ENCODE results near the gene ZNF835. TPM values are rescaled to one million over a fixed set of nuclear protein-coding genes. Genes with fewer than 3 reads are reported as not detected.

The ZNF835 gene
- total RNA-seq, 4 donors from 2014 or later, result 0.18 to 3.9 (median 0.87) TPM

GRCh38 chr19:56633021-56633420, 38.5 kb downstream of the ZNF835 start:
- Histone ChIP-seq H3K4me1 (no peaks in the 10 kb centered on the region), H3K4me3 (no peak overlapping the region), H3K27ac (no peak overlapping the region), H3K36me3 (no peaks in the 10 kb centered on the region), H3K27me3 (no peaks in the 10 kb centered on the region), H3K9me3 (peaks cover 0 to 91% (median 37%) of the 10 kb centered on the region in 3 donors)
- intact Hi-C loops (cut with DNase I), result no loop called here
- 7 to 27% methylated on average over 1 of the region's 1 CpG for WGBS, 2 donors
- no peak for DNase-seq
- TF ChIP-seq CTCF (IDR thresholded peaks at IDR 0.05) (no peak), POLR2A (IDR thresholded peaks at IDR 0.05) (no peak)

GRCh38 chr19:56625708-56626107, 45.8 kb downstream of the ZNF835 start:
- WGBS, 2 donors, result 97 to 99% methylated on average over 3 to 9 of the region's 9 CpGs
- no peak for DNase-seq
- intact Hi-C loops (cut with DNase I), result no loop called here
- Histone ChIP-seq H3K36me3 (peaks cover 15 to 51% (median 20%) of the 10 kb centered on the region in 3 donors), H3K27ac (no peak overlapping the region), H3K4me1 (no peaks in the 10 kb centered on the region), H3K9me3 (peaks cover 0 to 97% (median 63%) of the 10 kb centered on the region in 3 donors), H3K4me3 (no peak overlapping the region), H3K27me3 (no peaks in the 10 kb centered on the region)
- TF ChIP-seq CTCF (IDR thresholded peaks at IDR 0.05) (no peak), POLR2A (IDR thresholded peaks at IDR 0.05) (no peak)

- DNase-seq, result no peak
Measured at GRCh38 chr19:56623006-56623405, 48.6 kb downstream of the ZNF835 start.

GRCh38 chr19:56622374-56622773, 49.2 kb downstream of the ZNF835 start:
- Histone ChIP-seq H3K4me3 (no peak overlapping the region), H3K9me3 (peaks cover 0 to 98% (median 71%) of the 10 kb centered on the region in 3 donors), H3K27ac (no peak overlapping the region), H3K27me3 (no peaks in the 10 kb centered on the region), H3K36me3 (peaks cover 15 to 82% (median 20%) of the 10 kb centered on the region in 3 donors), H3K4me1 (no peaks in the 10 kb centered on the region)
- TF ChIP-seq POLR2A (IDR thresholded peaks at IDR 0.05) (no peak), CTCF (IDR thresholded peaks at IDR 0.05) (no peak)
- intact Hi-C loops (cut with DNase I), result no loop called here
- WGBS, 2 donors, result 90 to 100% methylated on average over 2 to 5 of the region's 37 CpGs
- no peak for DNase-seq

More at GRCh38 chr19:56623006-56623405, 48.6 kb downstream of the ZNF835 start:
- Histone ChIP-seq H3K4me3 (no peak overlapping the region), H3K9me3 (peaks cover 0 to 98% (median 65%) of the 10 kb centered on the region in 3 donors), H3K27ac (no peak overlapping the region), H3K36me3 (peaks cover 15 to 75% (median 20%) of the 10 kb centered on the region in 3 donors), H3K4me1 (no peaks in the 10 kb centered on the region), H3K27me3 (no peaks in the 10 kb centered on the region)
- 87 to 92% methylated on average over 4 of the region's 9 CpGs for whole genome bisulfite sequencing, 2 donors
- intact Hi-C loops (cut with DNase I), result no loop called here
- TF ChIP-seq CTCF (IDR thresholded peaks at IDR 0.05), result no peak
- no peak for TF ChIP-seq POLR2A (IDR thresholded peaks at IDR 0.05)

- Histone ChIP-seq H3K9me3 (peaks cover 0 to 97% (median 66%) of the 10 kb centered on the region in 3 donors), H3K27ac (no peak overlapping the region), H3K4me1 (no peaks in the 10 kb centered on the region), H3K4me3 (no peak overlapping the region), H3K36me3 (peaks cover 15 to 82% (median 20%) of the 10 kb centered on the region in 3 donors), H3K27me3 (no peaks in the 10 kb centered on the region)
- 68 to 79% methylated on average over 8 of the region's 8 CpGs for WGBS, 2 donors
- TF ChIP-seq CTCF (IDR thresholded peaks at IDR 0.05) (no peak), POLR2A (IDR thresholded peaks at IDR 0.05) (no peak)
- intact Hi-C loops (cut with DNase I), result no loop called here
- DNase-seq, result no peak
Measured at GRCh38 chr19:56619121-56619520, 52.4 kb downstream of the ZNF835 start.

Data from esophagus squamous epithelium (tissue), 5 donors.